Heart right ventricle (tissue), 16 donors: Measurements from ENCODE around the gene SFSWAP. TPM values are rescaled to one million over a fixed set of nuclear protein-coding genes. Genes with fewer than 3 reads are reported as not detected.

Experiments
- ATAC-seq, 8 donors: fragments of 200-7000 bp; cut with Tn5 transposase; one replicate each; pipeline ENCODE4 v1.9.1; 2020; ENCODE audit warnings: mild to moderate bottlenecking in 8 of 8, moderate library complexity in 8 of 8, moderate number of reproducible peaks in 1 of 8
- DNase-seq, 2 donors: peaks; one replicate each; pipeline ENCODE4 v3.0.0-alpha.2; 2020
- H3K27ac ChIP-seq, 10 donors: fragments of 200-600 bp; sonication (generic) in 2 of 10; one replicate each; pipeline versions ENCODE4 v1.5.0 to v1.8.0; 2020 to 2022; ENCODE audit warnings: mild to moderate bottlenecking in 3 of 10
- H3K27me3 ChIP-seq, 7 donors: fragments of 200-600 bp; one replicate each; pipeline ENCODE4 v1.8.0; 2021 to 2022; ENCODE audit warnings: mild to moderate bottlenecking in 2 of 7
- H3K36me3 ChIP-seq, 9 donors: fragments of 200-600 bp; sonication (generic) in 1 of 9; one replicate each; pipeline versions ENCODE4 v1.5.0 to v1.8.0; 2020 to 2022; ENCODE audit warnings: mild to moderate bottlenecking in 2 of 9
- H3K4me1 ChIP-seq, 9 donors: fragments of 200-600 bp; sonication (generic) in 1 of 9; one replicate each; pipeline versions ENCODE4 v1.5.0 to v1.8.0; 2020 to 2022; ENCODE audit warnings: mild to moderate bottlenecking in 4 of 9
- H3K4me3 ChIP-seq, 10 donors: fragments of 200-600 bp; sonication (generic) in 2 of 10; one replicate each; pipeline versions ENCODE4 v1.5.0 to v1.8.0; 2020 to 2022; ENCODE audit warnings: mild to moderate bottlenecking in 7 of 10, moderate library complexity in 2 of 10
- H3K9me3 ChIP-seq, 11 donors: fragments of 200-600 bp in 10 of 11; sonication (generic) in 2 of 11; one replicate each; pipeline versions ENCODE4 v1.5.0 to v1.8.0; 2013 to 2022; ENCODE audit warnings: mild to moderate bottlenecking in 2 of 11, control low read depth in 1 of 11, moderate library complexity in 1 of 11
- CTCF ChIP-seq, 9 donors: fragments of 200-600 bp; sonication (generic) in 2 of 9; IDR thresholded peaks; one replicate each; pipeline versions ENCODE4 v1.5.0 to v1.8.0; 2021 to 2022; ENCODE audit warnings: antibody characterized with exemption in 9 of 9, mild to moderate bottlenecking in 5 of 9, moderate library complexity in 1 of 9
- WGBS, 2 donors: extraction: QIAGEN DNeasy Blood & Tissue Kit; methylation state at CpG; one replicate each; pipeline ENCODE4 v1.1.7; 2013; ENCODE audit warnings: inconsistent platforms in 1 of 2; 5-methylcytosine and 5-hydroxymethylcytosine counted together
- intact Hi-C, 10 donors: fragments of 100-400 bp; cut with DNase I; formaldehyde crosslinking; loops; one replicate each; pipeline versions ENCODE4 v1.11.1 to v1.14.2; 2022
- polyA plus RNA-seq, 2 donors: library from polyadenylated mRNA; stranded (reverse); fragments of 200-250 nt; gene quantifications; one replicate each; pipeline ENCODE4 v1.2.3, GENCODE V29; 2013
- total RNA-seq, 10 donors: library from RNA; stranded (reverse); fragmentation: NEBNext Ultra II Directional in 3 of 10; extraction: Animal tissue kit (Norgen Biotek cat#: 25700) in 3 of 10; gene quantifications; one replicate each; pipeline versions ENCODE4 v1.2.1 to v1.2.4, GENCODE V29; 2021 to 2023
- donor health status: Arrhythmogenic right ventricular cardiomyopathy.
- donor health status: ischemic (EF 13 %, LVEDD 7.1; RV severe dilation, severe dysfunction).
- donor health status: healthy with polysubstance abuse.
- donor health status: DM: no; HTN: yes; CAD: no.
- donor health status: DM: no; HTN: no; CAD: no.
- donor health status: ischemic (EF 25% LVEDD 6.9; RV normal size, moderate dysfunction).
- donor health status: ischemic (EF 25% LVEDD 5.7; RV mildly dilated, moderate dysfunction).
- donor health status: healthy.
- donor health status: DM: yes; HTN: yes; CAD: no.
- donor health status: Ischemic cardiomyopathy.
- donor health status: ischemic (EF 35%, LVEDD 5.7; RV mildly dilated, moderate dysfunction).
- donor health status: nonischemic (EF 11% LVEDD 7.7; RV severe dilation, severe dysfunction).
- donor health status: DM: yes; HTN: yes; CAD: no.
- donor health status: PGD.
- donor health status: ischemic (EF 29% LVEDD 5.4; RV normal size, mild dysfunction).
- donor health status: nonischemic (EF 23%, LVEDD 6.1; RV moderate dilation, normal function).

SFSWAP gene
- total and polyA plus RNA-seq, 12 donors = 14.5 to 34.1 (median 19.6) TPM

GRCh38 chr12:131690320-131690719 lies 20.6 kb upstream of the SFSWAP start:
- H3K27ac ChIP-seq = no peak overlapping the region
- H3K9me3 ChIP-seq = no peaks in the 10 kb centered on the region
- ATAC-seq (no peak), DNase-seq (no peak)
- intact Hi-C loops = no loop called here
- H3K4me3 ChIP-seq = no peak overlapping the region
- H3K4me1 ChIP-seq = no peaks in the 10 kb centered on the region
- 77 to 81% methylated on average over 10 of the region's 10 CpGs for WGBS, 2 donors
- H3K27me3 ChIP-seq = peaks cover 0 to 40% (median 18%) of the 10 kb centered on the region in 7 donors
- TF ChIP-seq CTCF (IDR thresholded peaks at IDR 0.05) = no peak
- H3K36me3 ChIP-seq = no peaks in the 10 kb centered on the region

- ATAC-seq = no peak
- intact Hi-C loops = no loop called here
Observed at GRCh38 chr12:131692431-131692830, 18.5 kb upstream of the SFSWAP start.

GRCh38 chr12:131693149-131693548 lies 17.7 kb upstream of the SFSWAP start:
- WGBS, 2 donors = 67 to 75% methylated on average over 10 of the region's 10 CpGs
- Histone ChIP-seq H3K4me3 (no peak overlapping the region), H3K27ac (no peak overlapping the region), H3K9me3 (no peaks in the 10 kb centered on the region), H3K4me1 (no peaks in the 10 kb centered on the region), H3K36me3 (no peaks in the 10 kb centered on the region), H3K27me3 (peaks cover 0 to 53% (median 34%) of the 10 kb centered on the region in 7 donors)
- no peak for TF ChIP-seq CTCF (IDR thresholded peaks at IDR 0.05)
- DNase-seq (no peak), ATAC-seq (no peak)
- intact Hi-C loops = no loop called here

More at GRCh38 chr12:131692431-131692830, 18.5 kb upstream of the SFSWAP start:
- no peak for DNase-seq
- Histone ChIP-seq H3K27ac (no peak overlapping the region), H3K4me1 (no peaks in the 10 kb centered on the region), H3K4me3 (no peak overlapping the region), H3K9me3 (no peaks in the 10 kb centered on the region), H3K27me3 (peaks cover 0 to 48% (median 34%) of the 10 kb centered on the region in 7 donors), H3K36me3 (no peaks in the 10 kb centered on the region)
- whole genome bisulfite sequencing, 2 donors = 77 to 80% methylated on average over 19 of the region's 19 CpGs
- TF ChIP-seq CTCF (IDR thresholded peaks at IDR 0.05) = no peak

DNA sequence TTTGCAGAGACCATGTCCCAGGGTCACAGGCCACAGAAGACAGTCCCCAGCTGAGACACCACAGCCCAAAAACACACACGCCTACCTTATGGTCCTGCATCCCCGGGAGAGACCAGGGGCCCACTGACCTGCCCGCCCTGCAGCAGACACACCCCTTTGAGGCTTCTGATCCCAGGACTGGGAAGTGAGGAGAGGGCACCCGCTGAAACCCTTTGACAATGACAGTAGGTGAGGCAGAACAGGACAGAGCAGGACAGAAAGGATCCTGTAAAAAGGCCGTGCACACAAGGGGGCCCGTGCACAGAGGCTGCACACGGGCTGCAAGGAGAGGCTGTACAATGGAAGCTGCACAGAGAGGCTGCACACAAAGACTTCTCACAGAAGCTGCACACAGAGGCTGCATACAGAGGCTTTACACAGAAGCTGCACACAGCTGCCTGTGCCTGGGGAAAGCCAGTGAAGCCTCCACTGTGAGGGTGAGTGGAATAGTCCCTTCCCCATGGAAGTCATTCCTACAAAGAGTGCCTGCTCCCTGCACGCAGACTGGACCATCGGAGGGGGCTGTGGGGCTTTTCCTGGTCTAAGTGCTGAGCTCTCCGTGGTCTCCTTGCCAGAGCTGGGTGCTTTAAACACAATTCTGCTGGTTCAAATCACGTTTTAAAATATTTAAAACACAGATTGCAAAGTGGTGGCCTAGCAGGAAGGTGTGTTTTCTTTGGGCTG lies 16.6 kb upstream of the SFSWAP start:
- intact Hi-C loops = no loop called here
- Histone ChIP-seq H3K36me3 (no peaks in the 10 kb centered on the region), H3K27ac (no peak overlapping the region), H3K27me3 (peaks cover 0 to 53% (median 34%) of the 10 kb centered on the region in 7 donors), H3K4me3 (no peak overlapping the region), H3K4me1 (no peaks in the 10 kb centered on the region), H3K9me3 (no peaks in the 10 kb centered on the region)
- WGBS, 2 donors = 71 to 77% methylated on average over 11 of the region's 11 CpGs
- ATAC-seq = no peak
- DNase-seq = no peak
- TF ChIP-seq CTCF (IDR thresholded peaks at IDR 0.05) = no peak
